Activated CD4-positive, alpha-beta T cell treated with anti-CD3 and anti-CD28 coated beads for 36 hours (primary cell): ENCODE results near the gene AP5Z1. TPM values are rescaled to one million over a fixed set of nuclear protein-coding genes. Genes with fewer than 3 reads are reported as not detected.
"Not testable (repeated sequence)": the region's sequence is repeated elsewhere in the genome, so short reads cannot be mapped to it uniquely, and the experiment has no call there.

Source experiments
- ATAC-seq: fragments of 200-7000 bp; cut with Tn5 transposase; one replicate; pipeline ENCODE4 v1.10.0; 2021; ENCODE audit warnings: mild to moderate bottlenecking, moderate library complexity
- CTCF ChIA-PET: fragments of 350-600 bp; sonication (Branson Sonifier 250); formaldehyde crosslinking; loops from one replicate; lab custom pipeline; 2021; ENCODE audit warnings: antibody characterized with exemption; lab: Charles Lee
- POLR2A ChIA-PET: fragments of 350-600 bp; sonication (Branson Sonifier 250); formaldehyde crosslinking; loops from one replicate; lab custom pipeline; 2021; ENCODE audit warnings: antibody characterized with exemption, inconsistent platforms; lab: Charles Lee
- DNase-seq: peaks from one replicate; pipeline ENCODE4 v3.0.0-alpha.2; 2020
- H3K27ac Mint-ChIP-seq: one replicate; pipeline ENCODE4 v1.8.0; 2021; ENCODE audit warnings: mixed read lengths
- H3K27me3 Mint-ChIP-seq: one replicate; pipeline ENCODE4 v1.8.0; 2021; ENCODE audit warnings: mixed read lengths
- H3K36me3 Mint-ChIP-seq: one replicate; pipeline ENCODE4 v1.8.0; 2021; ENCODE audit warnings: low read depth, mixed read lengths
- H3K4me1 Mint-ChIP-seq: one replicate; pipeline ENCODE4 v1.8.0; 2021; ENCODE audit warnings: mixed read lengths
- H3K4me3 Mint-ChIP-seq: one replicate; pipeline ENCODE4 v1.8.0; 2021; ENCODE audit warnings: mild to moderate bottlenecking, moderate library complexity, mixed read lengths
- H3K9me3 Mint-ChIP-seq: one replicate; pipeline ENCODE4 v1.8.0; 2021; ENCODE audit warnings: low read depth, mixed read lengths
- intact Hi-C, 2 experiments: fragments of 100-400 bp; cut with DNase I in 1 of 2; cut with micrococcal nuclease in 1 of 2; formaldehyde crosslinking; loops; one replicate each; pipeline versions ENCODE4 v1.14.2 to v1.15.1; 2022 to 2024; cut with DNase I, micrococcal nuclease
- total RNA-seq, 2 experiments: library from RNA; stranded (reverse); gene quantifications; one replicate each; pipeline ENCODE4 v1.2.3, GENCODE V29; 2021

Gene AP5Z1
- total RNA-seq, 2 experiments from 2014 or later = 21.0 to 26.4 TPM

DNA sequence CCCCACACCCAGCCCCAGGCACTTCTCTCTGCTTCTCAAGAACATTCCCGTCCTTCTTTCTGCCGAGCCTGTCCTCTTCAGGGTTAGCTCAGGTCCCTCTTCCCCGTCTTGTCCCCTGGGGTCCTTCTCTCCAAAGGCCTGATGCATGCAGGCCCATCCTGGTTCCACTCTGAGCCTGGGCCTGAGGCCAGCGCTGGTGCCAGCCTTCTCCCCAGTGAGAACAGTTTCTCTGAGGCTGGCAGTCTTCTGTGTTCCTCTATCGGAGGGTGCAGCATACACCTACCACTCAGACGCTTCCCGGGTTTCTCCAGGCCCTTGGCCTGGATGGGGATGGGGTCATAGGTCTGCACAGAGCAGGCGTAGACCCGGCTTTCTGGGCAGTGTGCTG, 14.6 kb downstream of the AP5Z1 start:
- no peaks in the 10 kb centered on the region for H3K27me3 Mint-ChIP-seq
- H3K27ac Mint-ChIP-seq = no peak overlapping the region
- no peak for ATAC-seq
- H3K4me3 Mint-ChIP-seq = no peak overlapping the region
- intact Hi-C loops = loop anchor here in 1 of 2 experiments (5.0 kb wide), 1 partner anchor 1948 kb away; the partner anchor contains the start of gene GNA12
- ChIA-PET POLR2A (no interaction called here), CTCF (interaction anchor here (1.2 kb wide), 1 partner anchor 14 kb away, joined by 4 read pairs; no protein-coding TSS in a partner anchor)
- no peak for DNase-seq
- H3K4me1 Mint-ChIP-seq = peaks cover 6% of the 10 kb centered on the region
- H3K9me3 Mint-ChIP-seq = no peaks in the 10 kb centered on the region
- H3K36me3 Mint-ChIP-seq = peaks cover 14% of the 10 kb centered on the region

DNA sequence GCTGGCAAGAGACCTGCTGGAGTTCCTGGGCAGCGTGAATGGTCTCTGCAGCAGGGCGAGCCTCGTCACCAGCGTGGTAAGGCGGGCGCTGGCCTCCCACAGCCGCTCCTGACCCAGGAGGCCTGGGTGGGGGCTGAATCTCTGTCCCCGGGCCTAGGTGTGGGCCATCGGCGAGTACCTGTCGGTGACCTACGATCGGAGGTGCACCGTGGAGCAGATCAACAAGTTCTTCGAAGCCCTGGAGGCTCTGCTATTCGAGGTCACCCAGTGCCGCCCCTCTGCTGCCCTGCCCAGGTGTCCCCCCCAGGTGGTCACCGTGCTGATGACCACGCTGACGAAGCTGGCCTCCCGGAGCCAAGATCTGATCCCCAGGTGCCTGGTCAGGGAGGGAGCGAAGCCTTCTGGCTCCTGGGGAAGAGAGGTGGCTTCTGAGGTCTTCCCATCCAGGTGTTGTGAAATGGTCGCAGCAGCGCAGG, 15.1 kb downstream of the AP5Z1 start:
- DNase-seq = no peak
- H3K36me3 Mint-ChIP-seq = peaks cover 14% of the 10 kb centered on the region
- ATAC-seq = no peak
- CTCF ChIA-PET = interaction anchor here (3.9 kb wide), 1 partner anchor 15 kb away, joined by 19 read pairs; the partner anchor contains the start of gene AP5Z1
- POLR2A ChIA-PET = interaction anchor here (1.0 kb wide), 1 partner anchor 14 kb away, joined by 3 read pairs; no protein-coding TSS in a partner anchor
- intact Hi-C loops = loop anchor here in 1 of 2 experiments (5.0 kb wide), 1 partner anchor 1948 kb away; the partner anchor contains the start of gene GNA12
- H3K4me3 Mint-ChIP-seq = no peak overlapping the region
- H3K4me1 Mint-ChIP-seq = peaks cover 6% of the 10 kb centered on the region
- no peaks in the 10 kb centered on the region for H3K9me3 Mint-ChIP-seq
- no peak overlapping the region for H3K27ac Mint-ChIP-seq
- H3K27me3 Mint-ChIP-seq = no peaks in the 10 kb centered on the region

DNA sequence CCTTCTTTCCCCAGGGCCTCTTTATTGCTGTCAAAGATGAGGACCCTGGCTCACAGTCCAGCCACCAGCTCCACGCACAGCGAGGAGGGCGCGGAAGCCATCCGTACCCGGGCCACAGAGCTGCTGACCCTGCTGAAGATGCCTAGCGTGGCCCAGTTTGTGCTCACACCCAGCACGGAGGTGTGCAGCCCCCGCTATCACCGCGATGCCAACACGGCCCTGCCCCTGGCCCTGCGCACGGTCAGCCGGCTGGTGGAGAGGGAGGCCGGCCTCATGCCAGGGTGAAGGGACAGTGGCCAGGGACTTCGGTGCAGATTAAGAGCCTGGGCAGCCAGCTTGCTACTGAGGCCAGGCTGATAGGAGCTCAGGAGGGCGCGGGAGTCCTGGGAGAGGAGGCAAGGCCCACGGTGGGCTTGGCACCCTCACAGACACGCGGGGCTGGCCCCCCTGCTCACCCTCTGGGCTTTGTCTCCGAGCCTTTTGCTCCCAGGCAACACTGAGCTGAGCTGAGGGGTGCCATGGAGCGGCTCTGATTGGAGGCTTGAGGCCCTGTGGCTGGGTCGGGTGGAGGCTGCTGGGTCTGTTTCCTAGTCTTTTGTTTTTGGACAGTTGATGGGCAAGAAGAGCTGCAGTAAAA, 15.8 kb downstream of the AP5Z1 start:
- no peak for ATAC-seq
- intact Hi-C loops = loop anchor here in 1 of 2 experiments (5.0 kb wide), 1 partner anchor 1949 kb away; the partner anchor contains the start of gene GNA12
- H3K27ac Mint-ChIP-seq = no peak overlapping the region

DNA sequence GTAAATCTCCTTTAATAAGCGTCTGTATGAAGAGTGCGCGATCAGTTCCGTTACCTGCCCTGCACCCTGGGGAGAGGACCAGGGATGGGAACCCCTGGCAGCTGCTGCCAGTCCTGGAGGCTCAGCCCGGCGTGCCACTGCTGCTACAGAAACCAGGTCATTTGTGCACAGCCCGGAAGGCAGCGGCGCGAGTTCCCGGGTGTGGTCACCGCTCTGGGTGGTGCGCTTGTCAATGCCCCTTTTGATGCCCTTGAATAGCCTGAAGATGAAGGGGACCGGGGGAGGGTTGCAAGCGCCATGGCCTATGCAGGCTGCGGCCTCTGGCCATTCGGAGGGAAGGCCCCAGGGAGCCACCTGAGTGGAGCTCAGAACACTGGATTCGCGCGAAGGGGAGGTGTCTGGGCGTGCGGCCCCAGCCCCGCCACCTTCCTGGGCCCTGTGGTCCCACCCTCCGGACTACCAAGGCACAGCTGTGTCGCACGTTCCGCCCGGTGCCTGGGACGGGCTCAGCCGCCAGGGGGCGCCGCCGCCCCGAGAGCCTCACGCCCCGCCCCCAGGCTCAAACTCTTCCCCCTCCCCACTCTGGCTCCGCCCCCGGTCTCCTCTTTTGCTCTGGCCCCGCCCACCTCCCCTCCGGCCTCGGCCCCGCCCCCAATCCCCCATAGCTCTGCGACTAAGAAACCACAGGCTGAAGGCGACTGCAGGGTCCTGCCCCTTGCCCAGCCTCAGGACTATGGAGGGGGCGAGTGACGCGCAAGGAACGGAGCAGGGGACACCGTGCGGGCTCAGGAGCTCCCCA, 16.5 kb downstream of the AP5Z1 start:
- intact Hi-C loops = loop anchor here (1.0 to 5.0 kb wide), 3 partner anchors 17 to 1950 kb away; partner anchors contain the start of genes RADIL (in 2 of the 2), AP5Z1 (in 1 of the 2) and GNA12 (in 1 of the 2)
- ATAC-seq (peak; percentile 93), DNase-seq (peak; percentile 93)
- Mint-ChIP-seq H3K4me3 (no peak overlapping the region), H3K36me3 (peaks cover 10% of the 10 kb centered on the region), H3K27me3 (no peaks in the 10 kb centered on the region), H3K4me1 (peaks cover 6% of the 10 kb centered on the region), H3K27ac (no peak overlapping the region), H3K9me3 (no peaks in the 10 kb centered on the region)
- ChIA-PET POLR2A (interaction anchor here (0.6 to 1.4 kb wide), 2 partner anchors 16 to 72 kb away, joined by 3 to 8 read pairs; partner anchors contain the start of gene AP5Z1), CTCF (interaction anchor here (0.5 to 3.9 kb wide), 13 partner anchors 10 to 145 kb away, joined by 3 to 24 read pairs (median 4); partner anchors contain the start of genes AP5Z1 and RADIL)

More for the DNA sequence above, 15.8 kb downstream of the AP5Z1 start:
- ChIA-PET CTCF (interaction anchor here (1.2 to 3.9 kb wide), 5 partner anchors 13 to 93 kb away, joined by 3 to 24 read pairs (median 5); partner anchors contain the start of genes AP5Z1 and RADIL), POLR2A (interaction anchor here (1.0 to 1.4 kb wide), 2 partner anchors 15 to 16 kb away, joined by 3 to 8 read pairs; partner anchors contain the start of gene AP5Z1)
- Mint-ChIP-seq H3K27me3 (no peaks in the 10 kb centered on the region), H3K9me3 (no peaks in the 10 kb centered on the region), H3K36me3 (peaks cover 10% of the 10 kb centered on the region), H3K4me3 (no peak overlapping the region), H3K4me1 (peaks cover 6% of the 10 kb centered on the region)
- no peak for DNase-seq

DNA sequence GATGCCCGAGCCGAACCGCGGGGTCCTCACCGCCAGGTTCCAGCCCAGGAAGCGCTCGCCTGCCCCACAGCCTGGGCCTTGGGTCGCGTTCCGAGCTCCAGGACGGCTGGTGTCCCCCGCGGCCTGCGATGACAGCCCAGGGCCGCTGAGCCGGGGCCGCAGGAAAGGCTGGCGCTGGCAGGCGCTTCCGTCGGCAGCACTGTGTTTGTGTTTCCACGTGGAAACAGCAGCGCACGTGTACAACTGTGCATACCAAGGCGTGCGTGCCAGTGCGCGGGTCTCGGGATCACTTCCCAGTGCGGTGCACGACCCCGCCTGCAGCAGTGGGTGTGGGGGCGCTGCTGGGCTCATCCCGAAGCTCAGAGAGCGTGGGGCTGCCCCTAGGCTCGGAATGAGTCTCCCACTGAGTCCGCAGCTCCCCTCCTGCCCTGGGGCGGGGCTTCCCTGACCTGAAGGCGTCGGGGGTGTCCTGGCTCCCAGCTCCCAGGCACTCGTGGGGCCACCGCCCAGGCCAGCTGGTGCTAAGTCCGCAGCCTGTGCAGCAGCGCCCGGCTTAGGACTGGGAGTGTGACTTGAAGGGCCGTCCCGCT, 17.2 kb downstream of the AP5Z1 start:
- Mint-ChIP-seq H3K4me1 (peaks cover 6% of the 10 kb centered on the region), H3K9me3 (no peaks in the 10 kb centered on the region), H3K27me3 (no peaks in the 10 kb centered on the region), H3K36me3 (peaks cover 10% of the 10 kb centered on the region), H3K27ac (no peak overlapping the region), H3K4me3 (no peak overlapping the region)
- ChIA-PET CTCF (interaction anchor here (0.6 to 3.9 kb wide), 12 partner anchors 9 to 145 kb away, joined by 3 to 24 read pairs (median 4); partner anchors contain the start of genes AP5Z1 and RADIL), POLR2A (interaction anchor here (1.4 kb wide), 1 partner anchor 17 kb away, joined by 8 read pairs; the partner anchor contains the start of gene AP5Z1)
- peak; percentile 52 for DNase-seq
- peak; percentile 38 for ATAC-seq
- intact Hi-C loops = loop anchor here (1.0 to 5.0 kb wide), 3 partner anchors 17 to 1950 kb away; partner anchors contain the start of genes RADIL (in 2 of the 2), AP5Z1 (in 1 of the 2) and GNA12 (in 1 of the 2)

DNA sequence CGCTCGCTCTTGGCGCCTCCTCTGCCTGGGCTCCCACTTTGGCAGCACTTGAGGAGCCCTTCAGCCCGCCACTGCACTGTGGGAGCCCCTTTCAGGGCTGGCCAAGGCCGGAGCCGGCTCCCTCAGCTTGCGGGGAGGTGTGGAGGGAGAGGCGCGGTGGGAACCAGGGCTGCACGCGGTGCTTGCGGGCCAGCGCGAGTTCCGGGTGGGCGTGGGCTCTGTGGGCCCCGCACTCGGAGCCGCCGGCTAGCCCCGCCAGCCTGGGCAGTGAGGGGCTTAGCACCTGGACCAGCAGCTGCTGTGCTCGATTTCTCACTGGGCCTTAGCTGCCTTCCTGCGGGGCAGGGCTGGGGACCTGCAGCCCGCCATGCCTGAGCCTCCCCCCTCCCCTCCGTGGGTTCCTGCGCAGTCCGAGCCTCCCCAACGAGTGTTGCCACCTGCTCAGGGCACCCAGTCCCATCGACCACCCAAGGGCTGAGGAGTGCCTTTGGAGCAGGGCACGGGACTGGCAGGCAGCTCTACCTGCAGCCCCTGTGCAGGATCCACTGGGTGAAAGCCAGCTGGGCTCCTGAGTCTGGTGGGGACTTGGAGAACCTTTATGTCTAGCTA, 18.1 kb downstream of the AP5Z1 start:
- intact Hi-C loops = loop anchor here in 1 of 2 experiments (5.0 kb wide), 1 partner anchor 1951 kb away; the partner anchor contains the start of gene GNA12
- ATAC-seq, POLR2A ChIA-PET, DNase-seq, H3K9me3 Mint-ChIP-seq, H3K27ac Mint-ChIP-seq, H3K36me3 Mint-ChIP-seq, H3K4me3 Mint-ChIP-seq, H3K4me1 Mint-ChIP-seq, H3K27me3 Mint-ChIP-seq: not testable (repeated sequence)
- CTCF ChIA-PET = interaction anchor here (0.8 to 3.9 kb wide), 5 partner anchors 18 to 94 kb away, joined by 3 to 24 read pairs (median 6); partner anchors contain the start of genes AP5Z1 and RADIL

DNA sequence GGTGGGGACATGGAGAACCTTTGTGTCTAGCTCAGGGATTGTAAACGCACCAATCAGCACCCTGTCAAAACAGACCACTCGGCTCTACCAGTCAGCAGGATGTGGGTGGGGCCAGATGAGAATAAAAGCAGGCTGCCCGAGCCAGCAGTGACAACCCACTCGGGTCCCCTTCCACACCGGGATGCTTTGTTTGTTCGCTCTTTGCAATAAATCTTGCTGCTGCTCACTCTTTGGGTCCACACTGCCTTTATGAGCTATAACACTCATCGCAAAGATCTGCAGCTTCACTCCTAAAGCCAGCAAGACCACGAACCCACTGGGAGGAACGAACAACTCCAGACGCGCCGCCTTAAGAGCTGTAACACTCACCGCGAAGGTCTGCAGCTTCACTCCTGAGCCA, 18.7 kb downstream of the AP5Z1 start:
- not testable (repeated sequence) for DNase-seq, H3K4me3 Mint-ChIP-seq, H3K4me1 Mint-ChIP-seq, ATAC-seq, H3K27me3 Mint-ChIP-seq, H3K27ac Mint-ChIP-seq, H3K36me3 Mint-ChIP-seq, H3K9me3 Mint-ChIP-seq
- intact Hi-C loops = loop anchor here in 1 of 2 experiments (5.0 kb wide), 1 partner anchor 1952 kb away; the partner anchor contains the start of gene GNA12
- ChIA-PET CTCF (interaction anchor here (1.0 to 3.9 kb wide), 3 partner anchors 18 to 93 kb away, joined by 3 to 24 read pairs (median 19); partner anchors contain the start of genes AP5Z1 and RADIL), POLR2A (interaction anchor here (0.6 kb wide), 1 partner anchor 10 kb away, joined by 3 read pairs; no protein-coding TSS in a partner anchor)

DNA sequence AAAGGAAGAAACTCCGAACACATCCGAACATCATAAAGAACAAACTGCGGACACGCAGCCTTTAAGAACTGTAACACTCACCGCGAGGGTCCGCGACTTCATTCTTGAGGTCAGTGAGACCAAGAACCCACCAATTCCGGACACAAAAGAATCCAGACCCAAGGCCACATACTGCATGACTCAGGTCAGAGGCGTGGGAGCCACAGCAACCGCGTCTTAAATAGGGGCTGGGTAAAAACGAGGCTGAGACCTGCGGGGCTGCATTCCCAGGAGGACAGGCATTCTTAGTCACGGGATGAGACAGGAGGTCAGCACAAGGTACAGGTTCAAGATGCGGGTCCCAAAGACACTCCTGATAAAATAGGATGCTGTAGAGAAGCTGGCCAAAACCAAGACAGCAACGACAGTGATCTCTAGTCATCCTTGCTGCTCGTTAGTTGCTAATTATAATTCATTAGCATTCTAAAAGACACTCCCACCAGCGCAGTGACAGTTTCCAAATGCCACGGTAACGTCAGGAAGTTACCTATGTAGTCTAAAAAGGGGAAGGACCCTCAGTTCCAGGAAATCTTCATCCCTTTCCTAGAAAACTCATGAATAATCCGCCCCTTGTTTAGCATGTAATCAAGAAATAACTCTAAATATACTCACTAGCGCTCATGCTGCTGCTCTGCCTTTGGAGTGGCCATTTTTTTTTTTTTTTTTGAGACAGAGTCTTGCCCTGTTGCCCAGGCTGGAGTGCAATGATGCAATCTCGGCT, 19.3 kb downstream of the AP5Z1 start:
- Mint-ChIP-seq H3K27ac (no peak overlapping the region), H3K4me1 (peaks cover 6% of the 10 kb centered on the region)
- intact Hi-C loops = loop anchor here in 1 of 2 experiments (5.0 kb wide), 2 partner anchors 178 to 1952 kb away; partner anchors contain the start of gene GNA12

DNA sequence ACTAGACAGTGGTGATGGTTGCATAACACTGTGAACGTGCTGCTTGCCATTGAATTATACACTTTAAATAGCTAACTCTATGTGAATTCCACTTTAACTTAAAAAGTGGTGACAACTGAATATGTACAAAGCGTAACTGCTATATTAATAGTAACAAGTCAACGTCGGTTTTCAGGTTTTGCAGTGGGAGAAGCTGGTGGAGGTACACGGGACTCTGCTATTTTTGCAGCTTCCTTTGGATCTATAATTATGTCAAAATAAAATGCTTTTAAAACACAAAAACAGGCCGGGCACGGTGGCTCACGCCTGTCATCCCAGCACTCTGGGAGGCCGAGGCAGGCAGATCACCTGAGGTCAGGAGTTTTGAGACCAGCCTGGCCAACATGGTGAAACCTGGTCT, 21.0 kb downstream of the AP5Z1 start:
- DNase-seq = no peak

More for the DNA sequence above, 19.3 kb downstream of the AP5Z1 start:
- peaks cover 8% of the 10 kb centered on the region for H3K36me3 Mint-ChIP-seq
- no peaks in the 10 kb centered on the region for H3K9me3 Mint-ChIP-seq
- H3K4me3 Mint-ChIP-seq = no peak overlapping the region
- POLR2A ChIA-PET = interaction anchor here (0.6 kb wide), 1 partner anchor 9 kb away, joined by 3 read pairs; no protein-coding TSS in a partner anchor
- H3K27me3 Mint-ChIP-seq = no peaks in the 10 kb centered on the region
- DNase-seq = no peak
- CTCF ChIA-PET = interaction anchor here (0.7 kb wide), 1 partner anchor 170 kb away, joined by 3 read pairs; no protein-coding TSS in a partner anchor
- no peak for ATAC-seq

More for the DNA sequence above, 21.0 kb downstream of the AP5Z1 start:
- ChIA-PET POLR2A (no interaction called here), CTCF (interaction anchor here (0.9 to 3.7 kb wide), 6 partner anchors 86 to 289 kb away, joined by 3 to 36 read pairs (median 3); partner anchors contain the start of gene RADIL)
- no peak for ATAC-seq
- intact Hi-C loops = loop anchor here in 1 of 2 experiments (5.0 kb wide), 1 partner anchor 176 kb away; no protein-coding TSS in a partner anchor
- peaks cover 4% of the 10 kb centered on the region for H3K36me3 Mint-ChIP-seq
- H3K27ac Mint-ChIP-seq = no peak overlapping the region
- peaks cover 6% of the 10 kb centered on the region for H3K4me1 Mint-ChIP-seq
- H3K4me3 Mint-ChIP-seq = no peak overlapping the region
- no peaks in the 10 kb centered on the region for H3K9me3 Mint-ChIP-seq
- H3K27me3 Mint-ChIP-seq = no peaks in the 10 kb centered on the region
